B cell (primary cell): ENCODE measurements around the gene BAHCC1. TPM values are rescaled to one million over a fixed set of nuclear protein-coding genes. Genes with fewer than 3 reads are reported as not detected.

ENCODE experiments used
- ATAC-seq: fragments of 200-7000 bp; cut with Tn5 transposase; one replicate; pipeline ENCODE4 v1.10.0; 2021; ENCODE audit warnings: low read depth, mild to moderate bottlenecking, moderate number of reproducible peaks, moderate library complexity
- CTCF ChIA-PET: fragments of 350-600 bp; sonication (Branson Sonifier 250); formaldehyde crosslinking; loops from one replicate; lab custom pipeline; 2021; ENCODE audit warnings: antibody characterized with exemption, inconsistent platforms; lab: Charles Lee
- POLR2A ChIA-PET: fragments of 350-600 bp; sonication (Branson Sonifier 250); formaldehyde crosslinking; loops from one replicate; lab custom pipeline; 2021; ENCODE audit warnings: antibody characterized with exemption; lab: Charles Lee
- DNase-seq: peaks from one replicate; pipeline ENCODE4 v3.0.0; 2013
- H2AFZ ChIP-seq: 2 replicates; pipeline ENCODE4 v1.6.1; 2012; ENCODE audit warnings: mild to moderate bottlenecking, low read depth, low read length; ENCODE audit not compliant: insufficient read depth, poor library complexity, severe bottlenecking
- H3K27ac ChIP-seq, 2 donors: 1 replicate in 1 of 2; 2 replicates in 1 of 2; pipeline ENCODE4 v1.5.1; 2012 to 2013; ENCODE audit warnings: low read length in 2 of 2, mild to moderate bottlenecking in 2 of 2, moderate library complexity in 1 of 2
- H3K27me3 ChIP-seq, 4 experiments: fragments of 200-600 bp in 1 of 4; sonication (generic) in 1 of 4; replicated peaks in 1 of 4; 1 replicate in 2 of 4; 2 replicates in 2 of 4; pipeline versions ENCODE4 v1.6.1 to v1.7.0; 2013 to 2016; ENCODE audit warnings: low read length in 3 of 4, mild to moderate bottlenecking in 2 of 4, mixed read lengths in 1 of 4, moderate library complexity in 1 of 4; ENCODE audit not compliant: insufficient read depth in 4 of 4, control insufficient read depth in 3 of 4; ENCODE audit errors: control extremely low read depth in 1 of 4
- H3K36me3 ChIP-seq, 2 experiments: replicated peaks in 1 of 2; 1 replicate in 1 of 2; 2 replicates in 1 of 2; pipeline versions ENCODE4 v1.6.1 to v1.7.1; 2013; ENCODE audit warnings: low read length in 1 of 2; ENCODE audit not compliant: insufficient read depth in 2 of 2, control insufficient read depth in 1 of 2; ENCODE audit errors: control extremely low read depth in 1 of 2, extremely low read depth in 1 of 2
- H3K4me1 ChIP-seq, 2 donors: fragments of 200-600 bp in 1 of 2; sonication (generic) in 1 of 2; 1 replicate in 1 of 2; 2 replicates in 1 of 2; pipeline versions ENCODE4 v1.5.1 to v1.6.1; 2013 to 2017; ENCODE audit warnings: low read length in 2 of 2; ENCODE audit not compliant: control insufficient read depth in 2 of 2, insufficient read depth in 2 of 2
- H3K4me2 ChIP-seq: replicated peaks from 2 replicates; pipeline ENCODE3; 2012; ENCODE audit warnings: mild to moderate bottlenecking, low read depth, low read length; ENCODE audit not compliant: poor library complexity, severe bottlenecking
- H3K4me3 ChIP-seq, 5 experiments: fragments of 200-600 bp in 1 of 5; sonication (generic) in 1 of 5; 1 replicate in 3 of 5; 2 replicates in 2 of 5; pipeline versions ENCODE4 v1.5.1 to v1.7.0; 2011 to 2016; ENCODE audit warnings: low read length in 4 of 5, mild to moderate bottlenecking in 4 of 5, low read depth in 2 of 5, control low read depth in 1 of 5, moderate library complexity in 1 of 5; ENCODE audit not compliant: insufficient read depth in 1 of 5; ENCODE audit errors: control extremely low read depth in 1 of 5, extremely low read depth in 1 of 5
- H3K79me2 ChIP-seq: fragments of 200-600 bp; sonication (generic); one replicate; pipeline ENCODE4 v1.6.0; 2016; ENCODE audit warnings: low read length; ENCODE audit not compliant: control insufficient read depth, insufficient read depth
- H3K9ac ChIP-seq: fragments of 200-600 bp; sonication (generic); 2 replicates; pipeline ENCODE4 v1.6.1; 2017; ENCODE audit warnings: mild to moderate bottlenecking, low read length, moderate library complexity
- H3K9me3 ChIP-seq, 3 donors: one replicate each; pipeline versions ENCODE4 v1.6.1 to v1.7.1; 2013; ENCODE audit warnings: low read length in 2 of 3; ENCODE audit not compliant: control insufficient read depth in 2 of 3, insufficient read depth in 1 of 3; ENCODE audit errors: control extremely low read depth in 1 of 3
- H4K20me1 ChIP-seq: 2 replicates; pipeline ENCODE4 v1.6.0; 2012; ENCODE audit warnings: mild to moderate bottlenecking, low read length; ENCODE audit not compliant: insufficient read depth, control insufficient read depth, poor library complexity, severe bottlenecking
- H3K27ac Mint-ChIP-seq: one replicate; pipeline ENCODE4 v1.8.0; 2021; ENCODE audit warnings: mixed read lengths
- H3K27me3 Mint-ChIP-seq: one replicate; pipeline ENCODE4 v1.8.0; 2021; ENCODE audit warnings: mixed read lengths
- H3K4me1 Mint-ChIP-seq: one replicate; pipeline ENCODE4 v1.8.0; 2021; ENCODE audit warnings: mixed read lengths
- H3K4me3 Mint-ChIP-seq: one replicate; pipeline ENCODE4 v1.8.0; 2021; ENCODE audit warnings: mixed read lengths
- H3K9me3 Mint-ChIP-seq: one replicate; pipeline ENCODE4 v1.8.0; 2022; ENCODE audit warnings: mixed read lengths; ENCODE audit not compliant: insufficient read depth
- EZH2 ChIP-seq: IDR thresholded peaks from 2 replicates; pipeline ENCODE4 v1.6.1; 2012; ENCODE audit warnings: borderline replicate concordance, low read depth, mild to moderate bottlenecking, moderate library complexity, low read length; ENCODE audit not compliant: insufficient read depth, poor library complexity, severe bottlenecking
- WGBS: methylation state at CpG from one replicate; pipeline ENCODE4 v1.1.5; 2013; ENCODE audit warnings: missing lambda C conversion rate; ENCODE audit not compliant: insufficient coverage; 5-methylcytosine and 5-hydroxymethylcytosine counted together
- intact Hi-C: fragments of 100-400 bp; cut with micrococcal nuclease; formaldehyde crosslinking; loops from one replicate; pipeline ENCODE4 v1.10.0; 2022
- polyA plus RNA-seq: library from polyadenylated mRNA; depleted of rRNA; stranded (reverse); fragments of >200 nt; gene quantifications from 2 replicates; pipeline ENCODE4 v1.2.3, GENCODE V29; 2012
- total RNA-seq, 2 donors: library from RNA; stranded (reverse); fragments of 120-200 nt in 1 of 2; gene quantifications; 1 replicate in 1 of 2; 2 replicates in 1 of 2; pipeline versions ENCODE4 v1.2.3 to v1.2.4, GENCODE V29; 2013 to 2022
- TF ChIP-seq, protein P1 (sequence below): fragments of 200-600 bp; IDR thresholded peaks from one replicate; pipeline ENCODE4 v1.8.0; 2022; ENCODE audit warnings: antibody characterized with exemption, mild to moderate bottlenecking

Gene BAHCC1
- total and polyA plus RNA-seq, 2 donors (not counting 1 experiment from before 2014, with no cell fraction given): 0.12 to 0.48 TPM

DNA sequence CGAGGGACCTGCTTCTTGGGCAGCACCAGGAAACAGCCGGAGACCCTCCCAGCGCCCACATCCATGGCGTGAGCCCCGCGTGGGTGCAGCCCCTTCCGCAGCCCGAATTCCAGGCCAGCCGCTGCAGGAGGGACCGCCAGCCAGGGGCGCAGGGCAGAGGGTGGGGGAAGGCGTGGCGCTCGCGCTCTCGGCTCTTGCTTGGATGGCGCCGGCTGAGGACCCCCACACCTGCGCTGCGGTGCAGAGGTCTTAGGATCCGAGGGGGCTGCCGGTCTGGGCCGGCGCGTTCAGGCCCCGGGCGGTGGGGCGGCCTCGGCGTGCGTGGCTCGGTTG, 88.6 kb downstream of the BAHCC1 start:
- H3K27ac Mint-ChIP-seq: no peak overlapping the region
- CTCF ChIA-PET: interaction anchor here (0.6 to 4.7 kb wide), 23 partner anchors 9 to 460 kb away, joined by 3 to 58 read pairs (median 5); partner anchors contain the start of genes ACTG1, BAHCC1, FAAP100 and SLC38A10
- WGBS: 9% methylated on average over 32 of the region's 32 CpGs
- Histone ChIP-seq H3K36me3 (no peaks in the 10 kb centered on the region), H3K4me2 (peak overlapping the region; percentile 100), H3K27me3 (peaks cover 0 to 28% (median 12%) of the 10 kb centered on the region in 4 experiments), H3K9ac (peak overlapping the region; percentile 62), H3K27ac (no peak overlapping the region), H3K9me3 (peaks cover 0 to 13% (median 0%) of the 10 kb centered on the region in 3 donors), H3K4me1 (peaks cover 46 to 53% of the 10 kb centered on the region in 2 donors), H2AFZ (peak overlapping the region; percentile 76), H3K79me2 (no peaks in the 10 kb centered on the region), H4K20me1 (no peaks in the 10 kb centered on the region), H3K4me3 (peak overlapping the region in 4 of 5 experiments; percentile 21 to 66 (median 48))
- peaks cover 13% of the 10 kb centered on the region for H3K27me3 Mint-ChIP-seq
- intact Hi-C loops: loop anchor here (1.0 to 10.0 kb wide), 8 partner anchors 28 to 256 kb away; partner anchors contain the start of genes ACTG1, BAHCC1, FAAP100 and SLC38A10
- ATAC-seq: no peak
- H3K4me3 Mint-ChIP-seq: peak overlapping the region; percentile 82
- peaks cover 26% of the 10 kb centered on the region for H3K4me1 Mint-ChIP-seq
- TF ChIP-seq, protein P1, sequence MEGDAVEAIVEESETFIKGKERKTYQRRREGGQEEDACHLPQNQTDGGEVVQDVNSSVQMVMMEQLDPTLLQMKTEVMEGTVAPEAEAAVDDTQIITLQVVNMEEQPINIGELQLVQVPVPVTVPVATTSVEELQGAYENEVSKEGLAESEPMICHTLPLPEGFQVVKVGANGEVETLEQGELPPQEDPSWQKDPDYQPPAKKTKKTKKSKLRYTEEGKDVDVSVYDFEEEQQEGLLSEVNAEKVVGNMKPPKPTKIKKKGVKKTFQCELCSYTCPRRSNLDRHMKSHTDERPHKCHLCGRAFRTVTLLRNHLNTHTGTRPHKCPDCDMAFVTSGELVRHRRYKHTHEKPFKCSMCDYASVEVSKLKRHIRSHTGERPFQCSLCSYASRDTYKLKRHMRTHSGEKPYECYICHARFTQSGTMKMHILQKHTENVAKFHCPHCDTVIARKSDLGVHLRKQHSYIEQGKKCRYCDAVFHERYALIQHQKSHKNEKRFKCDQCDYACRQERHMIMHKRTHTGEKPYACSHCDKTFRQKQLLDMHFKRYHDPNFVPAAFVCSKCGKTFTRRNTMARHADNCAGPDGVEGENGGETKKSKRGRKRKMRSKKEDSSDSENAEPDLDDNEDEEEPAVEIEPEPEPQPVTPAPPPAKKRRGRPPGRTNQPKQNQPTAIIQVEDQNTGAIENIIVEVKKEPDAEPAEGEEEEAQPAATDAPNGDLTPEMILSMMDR: no peak
- TF ChIP-seq EZH2: no peak
- no peak for DNase-seq
- H3K9me3 Mint-ChIP-seq: no peaks in the 10 kb centered on the region
- POLR2A ChIA-PET: interaction anchor here (0.9 to 1.7 kb wide), 4 partner anchors 24 to 34 kb away, joined by 3 to 8 read pairs (median 6); partner anchors contain the start of gene ACTG1
